Keratinocyte (primary cell): ENCODE data around the gene CD300LD. TPM values are rescaled to one million over a fixed set of nuclear protein-coding genes. Genes with fewer than 3 reads are reported as not detected.
"Not testable (repeated sequence)": the region's sequence is repeated elsewhere in the genome, so short reads cannot be mapped to it uniquely, and the experiment has no call there.

Source experiments
- DNase-seq: peaks from one replicate; pipeline ENCODE4 v3.0.0-alpha.2; 2011; ENCODE audit warnings: low read depth, missing footprints, low spot score
- FAIRE-seq: peaks from 2 replicates; lab custom pipeline; 2011; peaks lifted over from hg19 to GRCh38; lab: Jason Lieb, UNC
- H2AFZ ChIP-seq: 2 replicates; pipeline ENCODE4 v1.6.0; 2012; ENCODE audit warnings: low read length, control low read depth, inconsistent platforms; ENCODE audit not compliant: control insufficient read depth
- H3K27ac ChIP-seq: 2 replicates; pipeline ENCODE4 v1.5.1; 2011; ENCODE audit warnings: low read length; ENCODE audit not compliant: control insufficient read depth, insufficient read depth
- H3K27me3 ChIP-seq: 3 replicates; pipeline ENCODE4 v1.6.0; 2011; ENCODE audit warnings: low read length; ENCODE audit not compliant: control insufficient read depth, insufficient read depth; ENCODE audit errors: extremely low read depth
- H3K36me3 ChIP-seq, 2 experiments: 2 replicates in 1 of 2; 3 replicates in 1 of 2; pipeline ENCODE4 v1.5.1; 2011; ENCODE audit warnings: low read length in 2 of 2, mild to moderate bottlenecking in 1 of 2; ENCODE audit not compliant: control insufficient read depth in 2 of 2, insufficient read depth in 2 of 2; ENCODE audit errors: extremely low read depth in 1 of 2
- H3K4me1 ChIP-seq: 3 replicates; pipeline ENCODE4 v1.5.1; 2011; ENCODE audit warnings: low read length; ENCODE audit not compliant: control insufficient read depth, insufficient read depth; ENCODE audit errors: extremely low read depth
- H3K4me2 ChIP-seq: 3 replicates; pipeline ENCODE4 v1.6.0; 2011; ENCODE audit warnings: low read depth, low read length; ENCODE audit not compliant: control insufficient read depth, insufficient read depth; ENCODE audit errors: extremely low read depth
- H3K4me3 ChIP-seq, 3 experiments: fragments of 200-600 bp in 1 of 3; sonication (generic) in 1 of 3; 2 replicates in 2 of 3; 3 replicates in 1 of 3; pipeline ENCODE4 v1.5.1; 2011 to 2016; ENCODE audit warnings: low read length in 3 of 3, mild to moderate bottlenecking in 3 of 3, control low read depth in 2 of 3, inconsistent platforms in 1 of 3, low read depth in 1 of 3, mixed read lengths in 1 of 3, mixed run types in 1 of 3, moderate library complexity in 1 of 3; ENCODE audit not compliant: control insufficient read depth in 2 of 3, insufficient read depth in 2 of 3; ENCODE audit errors: extremely low read depth in 1 of 3
- H3K79me2 ChIP-seq: 2 replicates; pipeline ENCODE4 v1.6.0; 2012; ENCODE audit warnings: low read length; ENCODE audit not compliant: control insufficient read depth, insufficient read depth
- H3K9ac ChIP-seq: 3 replicates; pipeline ENCODE4 v1.6.0; 2011; ENCODE audit warnings: low read length; ENCODE audit not compliant: control insufficient read depth, insufficient read depth; ENCODE audit errors: extremely low read depth
- H3K9me1 ChIP-seq: 3 replicates; pipeline ENCODE4 v1.6.0; 2011; ENCODE audit warnings: low read length; ENCODE audit not compliant: control insufficient read depth, insufficient read depth; ENCODE audit errors: extremely low read depth
- H3K9me3 ChIP-seq: 2 replicates; pipeline ENCODE4 v1.5.1; 2012; ENCODE audit warnings: low read depth, low read length; ENCODE audit not compliant: control insufficient read depth
- H4K20me1 ChIP-seq: 3 replicates; pipeline ENCODE4 v1.6.0; 2011; ENCODE audit warnings: low read length; ENCODE audit not compliant: control insufficient read depth, insufficient read depth; ENCODE audit errors: extremely low read depth
- EZH2 ChIP-seq: IDR thresholded peaks from one replicate; pipeline ENCODE4 v1.6.1; 2012; ENCODE audit warnings: inconsistent platforms, mild to moderate bottlenecking, low read length, moderate library complexity
- dilution Hi-C: fragments of 300-500 bp; cut with MboI; formaldehyde crosslinking; loops from one replicate; pipeline ENCODE4 v1.7.0; 2020; ENCODE audit warnings: low sequenced_read_pairs; ENCODE audit not compliant: extremely low pct_ligation_motif_present
- polyA plus RNA-seq, 5 experiments: library from polyadenylated mRNA; depleted of rRNA in 3 of 5; stranded (reverse) in 3 of 5; stranded (forward) in 1 of 5; unstranded in 1 of 5; fragments of >200 nt; gene quantifications; 1 replicate in 1 of 5; 2 replicates in 3 of 5; 3 replicates in 1 of 5; pipeline versions ENCODE4 v1.2.1 to v1.2.3, GENCODE V29; 2011 to 2012; ENCODE audit warnings: missing spikeins in 2 of 5, low read depth in 1 of 5, low replicate concordance in 1 of 5
- TF ChIP-seq, protein P1 (sequence below), 3 experiments: IDR thresholded peaks in 1 of 3; conservative IDR thresholded peaks in 1 of 3; optimal IDR thresholded peaks in 1 of 3; 2 replicates in 2 of 3; 3 replicates in 1 of 3; pipeline versions ENCODE3 to v1.5.1; 2011; ENCODE audit warnings: low read length in 3 of 3, mild to moderate bottlenecking in 3 of 3, moderate library complexity in 2 of 3, control low read depth in 1 of 3, inconsistent platforms in 1 of 3; ENCODE audit not compliant: insufficient read depth in 2 of 3; ENCODE audit errors: extremely low read depth in 1 of 3

The CD300LD gene
- polyA plus RNA-seq, 1 donor (not counting 4 experiments of a cell fraction or from before 2014, with no cell fraction given): not detected

DNA sequence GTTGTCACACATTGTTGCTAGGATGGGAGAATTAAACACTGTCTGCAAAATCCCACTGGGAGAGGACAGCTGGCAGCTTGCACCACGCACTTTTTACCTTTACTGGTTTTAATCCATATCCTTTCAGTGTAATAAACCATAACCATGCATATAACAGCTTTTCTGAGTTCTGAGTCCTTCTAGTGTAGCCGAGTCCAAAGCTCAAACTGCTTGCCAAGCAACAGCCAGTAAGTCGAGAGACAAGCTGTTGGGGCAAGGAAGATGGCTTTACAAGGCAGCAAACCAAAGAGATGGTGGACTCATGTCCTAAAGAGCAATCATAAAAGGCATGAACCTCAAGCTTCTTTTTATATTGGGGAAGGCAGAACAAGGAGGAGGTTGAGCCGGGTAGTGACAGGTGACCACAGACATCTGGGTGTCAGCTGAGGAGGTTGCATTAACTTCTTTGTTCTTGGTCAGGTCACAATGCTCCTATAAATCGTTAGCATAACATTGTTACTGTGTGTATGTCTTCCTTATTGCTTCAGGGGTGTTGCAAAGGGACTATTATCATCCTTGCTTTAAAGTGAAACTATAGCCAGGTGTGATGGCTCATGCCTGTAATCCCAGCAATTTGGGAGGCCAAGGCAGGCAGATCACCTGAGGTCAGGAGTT lies 17.5 kb downstream of the CD300LD start:
- Histone ChIP-seq H3K27me3 (peaks cover 5% of the 10 kb centered on the region), H3K9me3 (no peaks in the 10 kb centered on the region), H2AFZ (no peak overlapping the region), H3K9me1 (no peaks in the 10 kb centered on the region), H3K79me2 (no peaks in the 10 kb centered on the region), H4K20me1 (no peaks in the 10 kb centered on the region), H3K4me1 (peaks cover 9% of the 10 kb centered on the region), H3K4me3 (no peak overlapping the region), H3K36me3 (no peaks in the 10 kb centered on the region), H3K4me2 (no peak overlapping the region), H3K9ac (no peak overlapping the region), H3K27ac (no peak overlapping the region)
- no peak for FAIRE-seq
- TF ChIP-seq EZH2: no peak
- TF ChIP-seq, protein P1, sequence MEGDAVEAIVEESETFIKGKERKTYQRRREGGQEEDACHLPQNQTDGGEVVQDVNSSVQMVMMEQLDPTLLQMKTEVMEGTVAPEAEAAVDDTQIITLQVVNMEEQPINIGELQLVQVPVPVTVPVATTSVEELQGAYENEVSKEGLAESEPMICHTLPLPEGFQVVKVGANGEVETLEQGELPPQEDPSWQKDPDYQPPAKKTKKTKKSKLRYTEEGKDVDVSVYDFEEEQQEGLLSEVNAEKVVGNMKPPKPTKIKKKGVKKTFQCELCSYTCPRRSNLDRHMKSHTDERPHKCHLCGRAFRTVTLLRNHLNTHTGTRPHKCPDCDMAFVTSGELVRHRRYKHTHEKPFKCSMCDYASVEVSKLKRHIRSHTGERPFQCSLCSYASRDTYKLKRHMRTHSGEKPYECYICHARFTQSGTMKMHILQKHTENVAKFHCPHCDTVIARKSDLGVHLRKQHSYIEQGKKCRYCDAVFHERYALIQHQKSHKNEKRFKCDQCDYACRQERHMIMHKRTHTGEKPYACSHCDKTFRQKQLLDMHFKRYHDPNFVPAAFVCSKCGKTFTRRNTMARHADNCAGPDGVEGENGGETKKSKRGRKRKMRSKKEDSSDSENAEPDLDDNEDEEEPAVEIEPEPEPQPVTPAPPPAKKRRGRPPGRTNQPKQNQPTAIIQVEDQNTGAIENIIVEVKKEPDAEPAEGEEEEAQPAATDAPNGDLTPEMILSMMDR (optimal IDR thresholded peaks at IDR 0.05 in 1 of 3, IDR thresholded peaks at IDR 0.05 in 1 of 3, conservative IDR thresholded peaks at IDR 0.05 in 1 of 3; ENCODE audit: extremely low read depth in 1 of 3, insufficient read depth in 2 of 3, low read length in 3 of 3): no peak
- dilution Hi-C loops: no loop called here
- no peak for DNase-seq

DNA sequence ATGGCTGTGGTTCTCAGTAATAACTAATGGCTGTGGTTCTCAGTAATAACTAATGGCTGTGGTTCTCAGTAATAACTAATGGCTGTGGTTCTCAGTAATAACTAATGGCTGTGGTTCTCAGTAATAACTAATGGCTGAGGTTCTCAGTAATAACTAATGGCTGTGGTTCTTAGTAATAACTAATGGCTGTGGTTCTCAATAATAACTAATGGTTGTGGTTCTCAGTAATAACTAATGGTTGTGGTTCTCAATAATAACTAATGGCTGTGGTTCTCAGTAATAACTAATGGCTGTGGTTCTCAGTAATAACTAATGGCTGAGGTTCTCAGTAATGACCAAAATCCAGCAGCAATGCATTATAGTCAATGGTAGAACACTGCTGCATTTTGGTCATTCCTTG lies 18.4 kb downstream of the CD300LD start:
- H3K4me2 ChIP-seq, H3K9me3 ChIP-seq, FAIRE-seq, H3K4me3 ChIP-seq, H3K27me3 ChIP-seq, H3K9ac ChIP-seq, dilution Hi-C loops, H3K27ac ChIP-seq, H3K9me1 ChIP-seq, H3K79me2 ChIP-seq, H2AFZ ChIP-seq, H3K36me3 ChIP-seq, H4K20me1 ChIP-seq, DNase-seq: not testable (repeated sequence)
- peaks cover 16% of the 10 kb centered on the region for H3K4me1 ChIP-seq

DNA sequence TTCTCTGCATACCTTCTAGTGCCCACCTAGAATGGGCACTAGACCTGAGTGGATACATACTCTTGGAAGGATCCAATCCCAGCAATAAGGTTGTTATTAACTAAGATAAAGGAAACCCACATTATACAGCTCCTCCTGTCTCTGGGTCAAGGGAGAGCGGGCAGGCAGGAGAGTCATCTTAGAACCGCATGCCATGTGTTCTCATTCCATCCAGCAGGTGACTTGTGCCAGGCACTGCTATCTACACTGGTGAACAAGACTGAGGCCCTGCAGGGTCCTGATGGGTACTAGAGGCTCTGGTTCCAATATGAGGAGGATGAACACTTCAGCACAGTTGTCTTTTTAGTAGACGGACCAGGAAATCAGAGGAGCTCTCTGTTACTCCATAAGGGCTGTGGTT lies 18.9 kb downstream of the CD300LD start:
- no peaks in the 10 kb centered on the region for H3K9me1 ChIP-seq
- TF ChIP-seq, protein P1 (optimal IDR thresholded peaks at IDR 0.05 in 1 of 3, IDR thresholded peaks at IDR 0.05 in 1 of 3, conservative IDR thresholded peaks at IDR 0.05 in 1 of 3; ENCODE audit: extremely low read depth in 1 of 3, insufficient read depth in 2 of 3, low read length in 3 of 3): peak in 1 of 3 experiments; percentile 3
- TF ChIP-seq EZH2: no peak
- H3K27ac ChIP-seq: no peak overlapping the region
- no peak overlapping the region for H3K4me2 ChIP-seq
- H4K20me1 ChIP-seq: no peaks in the 10 kb centered on the region
- H3K9ac ChIP-seq: no peak overlapping the region
- H3K4me1 ChIP-seq: peaks cover 21% of the 10 kb centered on the region
- H3K79me2 ChIP-seq: no peaks in the 10 kb centered on the region
- dilution Hi-C loops: no loop called here
- H3K36me3 ChIP-seq: no peaks in the 10 kb centered on the region
- FAIRE-seq: no peak
- peaks cover 5% of the 10 kb centered on the region for H3K27me3 ChIP-seq
- DNase-seq: no peak
- H2AFZ ChIP-seq: no peak overlapping the region
- no peaks in the 10 kb centered on the region for H3K9me3 ChIP-seq
- no peak overlapping the region for H3K4me3 ChIP-seq
